NB4 (cell line): ENCODE results near the gene DRP2.
"Not testable (repeated sequence)": the region's sequence is repeated elsewhere in the genome, so short reads cannot be mapped to it uniquely, and the experiment has no call there.

Source experiments
- DNase-seq: peaks from one replicate; pipeline ENCODE4 v3.0.0; 2010; ENCODE audit warnings: low read depth
- H3K4me3 ChIP-seq: one replicate; pipeline ENCODE4 v1.5.1; 2011; ENCODE audit warnings: mild to moderate bottlenecking, low read depth, low read length, moderate library complexity
- CTCF ChIP-seq: IDR thresholded peaks from one replicate; pipeline ENCODE4 v1.5.1; 2012; ENCODE audit warnings: low read depth, low read length
- MYC ChIP-seq: IDR thresholded peaks from 2 replicates; pipeline ENCODE4 v1.6.1; 2011; ENCODE audit warnings: low read depth, low read length
- POLR2A ChIP-seq: IDR thresholded peaks from 2 replicates; pipeline ENCODE4 v1.6.1; 2011; ENCODE audit warnings: mild to moderate bottlenecking; ENCODE audit not compliant: insufficient read length; ENCODE audit errors: extremely low read depth
- TF ChIP-seq, protein P1 (sequence below): IDR thresholded peaks from 2 replicates; pipeline ENCODE4 v1.6.1; 2011; ENCODE audit warnings: low read depth, low read length

The DRP2 gene

GRCh38 chrX:101219116-101219863, at the start of gene DRP2:
Gene DRP2 (plus strand): TSS chrX:101219786. CDS start chrX:101231648, 11,862 bp downstream.
- no peak within 1 kb of the TSS for H3K4me3 ChIP-seq
- TF ChIP-seq MYC: no peak
- TF ChIP-seq, protein P1, sequence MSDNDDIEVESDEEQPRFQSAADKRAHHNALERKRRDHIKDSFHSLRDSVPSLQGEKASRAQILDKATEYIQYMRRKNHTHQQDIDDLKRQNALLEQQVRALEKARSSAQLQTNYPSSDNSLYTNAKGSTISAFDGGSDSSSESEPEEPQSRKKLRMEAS: no peak
- DNase-seq: no peak

DNA sequence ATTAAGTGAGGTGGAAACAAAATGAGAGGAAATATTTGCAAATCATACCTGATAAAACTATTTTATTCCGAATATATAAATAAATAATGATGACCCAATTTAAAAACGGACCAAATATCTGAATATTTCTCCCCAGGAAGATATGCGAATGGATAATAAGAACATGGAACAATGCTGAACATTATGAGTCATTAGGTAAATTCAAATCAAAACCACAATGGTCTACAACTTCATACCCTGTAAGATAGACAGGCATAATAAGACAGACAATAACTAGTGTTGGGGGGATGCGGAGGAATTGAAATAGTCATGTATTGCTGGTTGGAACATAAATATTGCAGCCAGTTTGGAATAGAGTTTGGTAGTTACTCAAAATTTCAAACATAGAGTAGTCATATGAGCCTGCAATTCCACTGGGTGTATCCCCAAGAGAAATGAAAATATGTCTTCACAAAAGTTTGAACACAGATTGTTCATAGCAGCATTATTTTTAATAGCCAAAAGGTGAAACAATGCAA, 47.6 kb upstream of the DRP2 start:
- H3K4me3 ChIP-seq: no peak overlapping the region
- no peak for DNase-seq
- TF ChIP-seq POLR2A (no peak), MYC (no peak), CTCF (no peak)
- TF ChIP-seq, protein P1: no peak

- H3K4me3 ChIP-seq: no peak overlapping the region
- no peak for DNase-seq
- TF ChIP-seq MYC: no peak
- TF ChIP-seq, protein P1: no peak
Observed at GRCh38 chrX:101176439-101176838, 43.1 kb upstream of the DRP2 start.

DNA sequence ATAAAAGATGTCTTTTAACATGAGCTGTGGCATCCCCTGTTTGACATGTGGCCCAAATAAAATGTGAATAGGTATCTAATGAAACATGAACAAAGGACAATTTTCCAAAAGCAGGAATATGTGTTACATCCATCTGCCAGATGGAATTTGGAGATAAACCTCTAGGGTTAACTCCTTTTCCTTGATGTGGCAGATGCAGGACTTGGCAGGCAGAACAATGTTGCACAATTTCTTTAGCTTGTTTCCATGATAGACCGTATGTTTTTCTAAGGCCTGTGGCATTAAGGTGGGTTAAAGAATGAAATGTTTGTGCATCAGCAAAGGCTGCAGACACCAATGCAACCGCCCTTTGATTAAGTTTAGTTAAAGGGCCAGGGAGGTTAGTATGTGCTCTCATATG, 34.7 kb upstream of the DRP2 start:
- not testable (repeated sequence) for H3K4me3 ChIP-seq, DNase-seq

DNA sequence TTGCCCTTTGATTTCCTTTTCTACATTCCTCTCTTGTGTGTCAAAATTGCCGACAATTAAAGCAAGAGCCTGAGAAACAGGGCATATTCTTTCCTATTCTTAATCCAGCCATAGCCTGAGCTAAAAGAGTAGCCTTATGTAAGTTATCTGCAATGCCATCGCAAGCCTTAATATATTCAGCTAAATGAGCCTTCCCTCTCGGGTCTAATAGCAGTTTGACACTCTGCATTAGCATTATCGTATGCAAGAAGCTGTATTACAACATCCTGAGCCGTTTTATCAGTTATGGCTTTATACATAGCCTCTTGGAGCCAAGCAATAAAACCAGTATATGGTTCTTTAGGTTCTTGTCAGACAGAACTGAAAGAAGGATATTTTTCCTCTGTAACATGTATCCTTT, 31.6 kb upstream of the DRP2 start:
- not testable (repeated sequence) for H3K4me3 ChIP-seq, DNase-seq

- no peak for DNase-seq
- TF ChIP-seq MYC: no peak
- TF ChIP-seq, protein P1: no peak
- TF ChIP-seq CTCF: no peak
- no peak for TF ChIP-seq POLR2A
- H3K4me3 ChIP-seq: no peak overlapping the region
Observed at GRCh38 chrX:101190736-101191135, 28.9 kb upstream of the DRP2 start.

GRCh38 chrX:101191217-101191750, 28.3 kb upstream of the DRP2 start:
- TF ChIP-seq, protein P1: no peak
- no peak for TF ChIP-seq POLR2A
- TF ChIP-seq MYC: no peak
- no peak for TF ChIP-seq CTCF
- DNase-seq: no peak
- H3K4me3 ChIP-seq: no peak overlapping the region
